ENCODE measurements around the gene P3H2. TPM values are rescaled to one million over a fixed set of nuclear protein-coding genes. Genes with fewer than 3 reads are reported as not detected.

Gene P3H2
- total RNA-seq, 1 donor from 2014 or later, result 11.4 TPM

DNA sequence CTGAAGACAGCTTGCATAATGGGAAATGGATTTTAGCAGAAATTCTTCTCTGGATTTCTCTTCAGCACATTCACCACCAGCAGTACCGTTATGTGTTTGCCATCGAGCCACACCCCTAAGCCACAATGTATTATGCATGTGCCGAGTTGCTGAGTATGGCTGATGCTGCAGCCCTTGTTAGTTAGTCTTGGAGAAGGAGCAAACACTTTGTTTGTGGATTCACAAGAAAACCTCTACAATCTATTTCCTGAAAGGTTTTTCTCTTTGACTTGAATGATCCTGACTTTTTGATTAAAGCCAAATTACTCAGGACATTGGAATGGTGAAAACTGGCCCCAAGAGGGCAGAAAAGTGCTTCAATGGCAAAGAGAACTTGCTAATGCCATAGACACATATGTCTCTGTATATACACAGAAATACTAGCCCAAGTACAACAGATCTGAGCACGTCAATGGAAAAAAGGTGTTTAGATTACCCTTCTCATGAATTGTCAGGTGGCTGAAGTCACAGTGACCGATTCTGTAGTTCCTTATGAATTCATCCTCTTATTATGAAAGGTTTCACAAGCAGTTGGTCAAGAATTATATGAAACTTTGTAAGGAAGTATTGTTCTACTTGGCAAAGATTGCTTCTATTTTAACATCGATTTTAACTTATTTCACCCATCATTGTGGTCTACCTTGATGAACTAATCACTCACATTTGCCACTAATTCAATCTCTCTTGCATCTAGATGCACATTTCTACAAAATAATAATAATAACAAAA is 103.0 kb downstream of the P3H2 start:
- peak; percentile 43 for DNase-seq (ENCODE audit: low spot score)

- no peak for DNase-seq (ENCODE audit: low spot score)
Observed at GRCh38 chr3:190016966-190017365, 103.7 kb downstream of the P3H2 start.

DNA sequence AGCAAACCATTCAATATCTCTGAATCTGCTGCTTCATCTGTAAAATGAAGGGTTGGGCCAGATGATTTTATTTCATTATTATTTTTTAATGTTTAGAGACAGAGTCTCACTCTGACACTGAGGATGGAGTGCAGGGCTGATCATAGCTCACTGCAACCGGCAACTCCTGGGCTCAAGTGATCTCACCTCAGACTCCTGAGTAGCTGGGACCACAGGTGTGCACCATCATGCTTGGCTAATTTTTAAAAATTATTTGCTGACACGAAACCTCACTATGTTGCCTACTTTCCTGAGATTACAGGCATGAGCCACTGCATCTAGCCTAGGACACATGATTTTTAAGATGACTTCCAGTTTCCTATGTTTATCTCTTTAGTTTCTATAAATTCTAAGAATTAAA is 105.8 kb downstream of the P3H2 start:
- no peak for DNase-seq (ENCODE audit: low spot score)

DNA sequence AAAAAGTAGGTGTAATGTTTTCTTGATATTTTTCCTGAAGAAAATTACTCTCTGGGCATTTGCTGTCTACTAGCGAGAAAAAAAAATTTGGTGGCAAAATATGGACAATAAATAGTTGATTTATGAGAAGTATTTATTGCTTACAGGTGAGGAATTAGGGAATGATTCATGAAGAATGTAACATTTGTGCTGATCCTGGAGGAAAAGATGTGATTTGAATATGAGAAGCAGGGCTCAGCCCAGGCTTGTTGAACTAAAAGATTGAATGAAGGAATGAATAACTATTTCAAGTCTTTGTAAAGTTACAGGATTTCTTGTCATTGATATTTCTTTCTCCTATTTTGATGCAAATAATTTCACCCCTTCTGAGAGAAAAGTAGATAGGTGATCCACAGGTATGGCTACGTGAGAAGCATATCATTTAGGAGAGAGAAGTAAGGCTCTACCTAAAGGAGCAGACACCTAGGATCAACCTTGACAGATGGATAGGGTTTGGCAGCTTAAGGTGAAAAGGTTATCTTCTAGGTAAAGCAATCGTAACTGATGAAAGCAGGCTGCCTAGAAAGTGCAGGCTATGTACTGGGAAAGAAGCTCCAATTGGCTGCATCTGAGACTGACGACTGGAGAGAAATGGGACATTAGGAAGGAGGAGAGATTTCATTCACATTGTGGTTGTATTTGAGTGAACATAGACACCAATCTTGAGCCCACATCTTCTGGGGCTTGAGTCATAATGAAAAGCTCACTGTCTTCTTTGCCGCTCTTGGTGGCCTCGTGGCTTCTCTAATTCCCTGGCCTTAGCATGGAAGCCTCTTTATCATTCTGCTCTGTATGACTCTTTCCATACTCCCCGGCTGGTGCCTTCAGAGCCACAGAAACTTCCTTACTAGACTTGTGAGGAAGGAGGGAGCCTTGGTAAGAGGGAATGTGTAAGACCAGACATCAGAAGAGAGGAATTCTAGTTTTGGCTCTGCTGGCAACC is 106.5 kb downstream of the P3H2 start:
- DNase-seq (ENCODE audit: low spot score), result no peak

- DNase-seq (ENCODE audit: low spot score), result no peak
Observed at GRCh38 chr3:190012784-190013183, 107.9 kb downstream of the P3H2 start.

- DNase-seq (ENCODE audit: low spot score), result no peak
Observed at GRCh38 chr3:190012314-190012782, 108.3 kb downstream of the P3H2 start.

DNA sequence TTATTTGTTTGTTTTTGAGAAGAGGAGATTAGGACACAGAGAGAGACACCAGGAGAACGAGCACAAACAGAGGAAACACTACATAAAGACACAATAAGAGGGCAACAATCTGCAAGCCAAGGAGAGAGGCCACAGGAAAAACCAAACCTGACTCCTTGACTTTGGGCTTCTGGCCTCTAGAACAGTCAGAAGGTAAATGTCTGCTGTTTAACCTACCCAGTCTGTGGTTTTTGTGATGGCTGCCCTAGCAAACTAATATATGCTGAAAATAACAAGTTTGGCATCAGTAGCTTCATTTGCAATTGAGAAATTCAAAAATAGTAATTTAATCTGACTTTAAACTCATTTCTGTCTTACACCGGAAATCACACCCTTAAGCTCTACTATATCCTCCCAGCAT is 110.2 kb downstream of the P3H2 start:
- DNase-seq (ENCODE audit: low spot score), result no peak

DNA sequence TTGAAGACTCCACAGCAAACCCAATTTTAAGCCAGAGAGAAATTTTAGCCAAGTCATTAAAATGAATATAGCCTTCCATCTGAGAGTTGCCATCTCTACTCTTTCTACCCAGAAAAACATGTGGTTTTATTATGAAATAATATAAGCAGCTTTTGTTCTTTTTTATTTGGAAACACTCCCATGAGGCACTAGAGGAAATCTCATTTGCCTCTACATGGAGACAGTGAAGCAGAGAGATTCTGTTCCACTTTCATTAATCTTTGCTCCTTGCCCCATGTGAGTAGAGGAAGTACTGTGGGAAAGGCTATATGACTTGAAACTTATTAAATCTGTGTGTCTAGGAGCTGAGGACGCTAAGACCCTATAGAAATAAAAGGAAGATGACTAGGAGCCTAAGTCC is 111.1 kb downstream of the P3H2 start:
- DNase-seq (ENCODE audit: low spot score), result no peak

DNA sequence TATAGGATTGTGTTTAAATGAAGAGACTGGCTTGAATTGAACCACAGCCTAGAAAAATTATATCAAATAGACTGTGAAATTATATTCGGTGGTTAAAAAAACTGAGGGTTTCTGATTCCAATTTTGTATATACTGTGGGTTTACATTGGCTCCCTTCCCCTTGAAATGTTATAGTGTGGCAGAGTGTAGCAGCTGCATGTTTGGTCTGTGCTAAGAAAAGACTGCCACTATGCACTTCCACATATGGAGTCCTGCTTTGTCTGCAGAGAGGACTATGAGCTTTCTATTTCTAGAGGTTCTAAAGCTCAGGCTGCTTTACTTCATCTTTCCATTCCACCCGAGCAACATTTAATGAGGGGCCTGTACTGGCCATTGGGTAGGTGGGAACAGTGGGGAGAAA is 112.3 kb downstream of the P3H2 start:
- no peak for DNase-seq (ENCODE audit: low spot score)

- no peak for DNase-seq (ENCODE audit: low spot score)
Observed at GRCh38 chr3:190005343-190006113, 115.2 kb downstream of the P3H2 start.

- DNase-seq (ENCODE audit: low spot score), result no peak
Observed at GRCh38 chr3:190004656-190005055, 116.0 kb downstream of the P3H2 start.

- no peak for DNase-seq (ENCODE audit: low spot score)
Observed at GRCh38 chr3:190003681-190004123, 117.0 kb downstream of the P3H2 start.

DNA sequence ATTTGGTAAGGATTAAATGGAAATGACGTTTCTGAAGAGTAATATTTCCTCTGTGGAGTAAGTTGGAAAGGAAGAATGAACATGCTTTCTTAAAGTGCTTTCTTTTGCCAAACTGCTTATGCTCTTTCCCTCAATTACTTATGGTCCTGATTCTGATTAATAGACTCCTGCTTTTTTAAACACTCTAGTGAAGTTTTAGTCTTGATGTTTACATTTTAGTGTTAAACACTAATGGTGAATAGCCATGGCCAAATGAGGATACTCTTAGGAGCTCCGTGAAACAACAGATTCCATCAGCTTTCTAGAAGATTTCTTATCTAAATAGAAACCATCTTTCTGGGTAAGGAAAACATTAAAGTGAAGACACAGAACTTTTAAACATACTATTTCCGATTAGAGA is 117.6 kb downstream of the P3H2 start:
- no peak for DNase-seq (ENCODE audit: low spot score)

DNA sequence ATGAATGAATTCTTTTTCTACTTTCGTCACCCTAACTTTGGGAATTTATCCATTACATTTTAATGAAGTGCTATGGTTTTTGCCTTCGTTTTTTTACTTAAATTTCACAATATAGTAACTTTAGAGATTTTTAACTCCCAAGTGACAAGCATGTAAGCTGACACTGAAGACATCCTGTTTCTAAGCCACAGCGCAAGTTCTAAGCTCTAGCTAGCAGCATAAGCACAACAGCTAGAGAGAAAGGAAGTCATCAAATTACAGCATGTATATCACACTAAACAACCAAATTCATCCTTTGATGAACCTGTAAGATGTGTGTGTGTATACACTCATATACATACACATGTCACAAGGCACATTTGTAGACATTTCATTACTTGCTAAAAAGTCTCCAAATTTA is 119.3 kb downstream of the P3H2 start:
- DNase-seq (ENCODE audit: low spot score), result no peak

DNA sequence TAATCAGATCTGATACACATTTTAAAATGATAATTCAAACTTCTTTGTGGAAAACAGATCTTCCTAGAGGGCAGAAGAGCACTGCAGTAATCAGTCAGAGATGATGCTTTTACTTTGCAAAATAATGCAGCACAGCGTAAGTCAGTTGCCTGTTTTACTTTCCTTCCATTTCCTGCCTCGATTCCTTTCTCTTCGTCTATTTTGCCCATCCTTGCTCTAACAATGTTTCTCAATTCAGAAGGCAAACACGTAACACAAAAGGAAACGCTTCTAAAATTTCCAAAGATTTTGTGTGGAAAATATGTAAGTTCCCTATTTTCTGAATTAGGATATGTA is 119.9 kb downstream of the P3H2 start:
- no peak for DNase-seq (ENCODE audit: low spot score)

DNA sequence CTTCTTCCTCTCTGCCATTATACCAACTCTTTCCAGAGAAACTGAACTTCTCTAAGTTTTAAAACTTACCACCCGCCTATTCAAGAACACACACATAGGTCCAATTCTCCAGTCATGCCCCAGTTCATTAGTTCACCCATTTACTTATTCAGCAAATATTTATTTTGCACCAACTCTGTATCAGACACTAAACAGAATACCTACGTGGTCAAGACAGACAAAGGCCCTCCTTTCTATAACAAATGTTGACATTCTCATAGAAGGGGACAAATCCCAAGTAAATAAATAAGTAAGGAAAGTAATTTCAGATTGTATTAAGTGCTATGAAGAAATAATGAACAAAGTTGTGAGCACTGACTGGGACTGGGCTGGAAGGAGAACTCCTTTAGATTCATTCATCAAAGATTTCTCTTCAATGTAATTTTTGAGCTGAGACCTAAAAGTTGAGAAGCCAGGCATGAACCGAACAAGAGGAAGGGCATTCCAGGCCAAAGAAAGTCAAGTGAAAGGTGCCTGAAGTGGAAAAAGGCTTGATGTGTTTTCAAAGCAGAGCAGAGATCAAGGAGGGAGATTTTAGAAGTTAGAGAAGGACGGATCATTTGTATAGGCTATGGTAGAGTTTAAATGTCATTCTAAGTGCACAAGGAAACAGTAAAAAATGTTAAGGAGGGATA is 120.4 kb downstream of the P3H2 start:
- no peak for DNase-seq (ENCODE audit: low spot score)

GRCh38 chr3:189999718-190000117 is 121.0 kb downstream of the P3H2 start:
- DNase-seq (ENCODE audit: low spot score), result no peak

DNA sequence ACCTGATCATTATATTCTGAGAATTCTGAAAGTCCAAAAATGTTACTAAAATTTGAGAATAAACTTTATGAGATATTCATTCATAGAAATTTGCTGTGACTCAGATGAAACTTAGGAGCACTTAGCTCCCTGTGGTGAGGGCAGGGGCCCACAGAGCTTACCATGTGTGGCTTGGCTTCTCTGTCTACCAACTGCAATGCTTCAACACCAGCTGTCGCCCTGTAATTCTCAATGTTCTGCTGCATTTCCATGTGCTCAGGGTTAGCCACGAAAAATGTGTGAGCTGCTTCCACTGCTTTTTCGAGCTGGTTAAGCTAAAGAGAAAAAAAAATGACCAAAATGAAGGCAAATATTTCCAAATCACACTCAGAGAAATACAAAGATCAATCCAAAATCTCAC is 125.6 kb downstream of the P3H2 start:
- DNase-seq (ENCODE audit: low spot score), result no peak

DNA sequence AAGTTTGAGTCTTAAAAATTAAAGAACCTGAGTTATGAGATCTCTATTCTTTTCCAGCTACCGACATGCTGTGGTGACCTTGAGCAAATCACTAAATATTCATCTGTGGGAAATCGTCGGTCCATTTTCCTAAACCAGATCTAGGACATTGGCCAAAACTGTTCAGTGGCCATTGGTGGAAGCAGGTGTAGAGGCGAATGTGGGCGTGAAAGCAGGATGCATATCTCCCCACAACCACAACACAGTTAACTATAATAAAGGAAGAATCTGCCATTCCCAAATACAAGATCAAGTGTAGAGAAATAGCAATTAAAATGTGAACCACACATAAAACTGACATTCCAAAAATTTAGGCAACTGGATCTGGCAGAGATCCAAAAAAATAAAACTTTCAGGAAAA is 129.9 kb downstream of the P3H2 start:
- no peak for DNase-seq (ENCODE audit: low spot score)

DNA sequence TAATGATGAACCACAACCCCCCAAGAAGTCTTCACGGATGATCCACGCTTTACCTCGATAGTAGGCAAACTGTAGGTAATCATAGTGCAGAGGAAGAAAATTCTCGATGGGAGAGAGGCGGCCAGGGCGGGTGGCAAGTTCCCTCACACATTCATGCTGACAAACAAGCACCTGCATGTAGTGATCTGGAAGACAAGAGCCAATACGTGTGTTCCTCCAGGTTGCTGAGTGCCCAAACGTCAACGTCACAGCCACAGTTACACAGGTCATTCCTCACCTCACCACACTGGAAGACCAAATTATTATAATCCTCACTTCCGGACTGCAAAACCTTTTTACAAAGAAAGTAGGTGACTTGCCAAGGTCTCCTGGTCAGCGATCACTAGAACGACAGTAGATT is 131.8 kb downstream of the P3H2 start:
- DNase-seq (ENCODE audit: low spot score), result no peak

DNA sequence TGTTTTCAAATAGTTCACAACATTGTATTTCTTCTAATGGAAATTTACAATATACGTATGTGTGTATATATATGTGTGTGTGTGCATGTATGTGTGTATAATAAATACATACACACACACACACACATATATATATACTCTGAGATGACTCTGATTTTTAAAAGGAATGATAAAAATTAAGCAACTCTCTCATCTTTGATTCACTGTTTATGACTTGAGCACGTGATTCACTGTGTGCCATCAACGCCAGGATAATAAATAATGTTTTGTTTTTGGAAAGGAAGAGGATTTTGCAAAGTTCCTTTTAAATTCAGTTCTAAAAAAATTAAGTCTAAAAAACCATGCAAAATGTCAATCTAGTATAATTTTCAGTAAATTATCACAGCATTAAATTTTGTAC is 132.4 kb downstream of the P3H2 start:
- DNase-seq (ENCODE audit: low spot score), result no peak

- no peak for DNase-seq (ENCODE audit: low spot score)
Observed at GRCh38 chr3:189985948-189986347, 134.7 kb downstream of the P3H2 start.
